H1 (cell line): Measurements from ENCODE around the gene APC2. TPM values are rescaled to one million over a fixed set of nuclear protein-coding genes. Genes with fewer than 3 reads are reported as not detected.

ENCODE experiments used
- ASH2L ChIP-seq: fragments of 200-600, 300-600 bp; sonication (generic); IDR thresholded peaks from one replicate; pipeline ENCODE4 v1.7.1; 2017; ENCODE audit warnings: low read length
- BRCA1 ChIP-seq: IDR thresholded peaks from 2 replicates; pipeline ENCODE4 v1.6.1; 2012; ENCODE audit warnings: low read depth, low read length, improper control_type of control experiment
- CEBPB ChIP-seq: IDR thresholded peaks from 2 replicates; pipeline ENCODE4 v1.6.1; 2012; ENCODE audit warnings: low read depth, low read length
- CHD2 ChIP-seq: IDR thresholded peaks from 2 replicates; pipeline ENCODE4 v1.6.1; 2012; ENCODE audit warnings: low read length, improper control_type of control experiment
- CREB1 ChIP-seq: IDR thresholded peaks from 2 replicates; pipeline ENCODE4 v1.6.1; 2012; ENCODE audit warnings: inconsistent platforms
- CTBP2 ChIP-seq: IDR thresholded peaks from 2 replicates; pipeline ENCODE4 v1.7.0; 2011; ENCODE audit warnings: borderline replicate concordance, mild to moderate bottlenecking, moderate library complexity, mixed read lengths, low read length; ENCODE audit not compliant: insufficient read depth, insufficient read length
- EP300 ChIP-seq, 2 experiments: IDR thresholded peaks; 1 replicate in 1 of 2; 2 replicates in 1 of 2; pipeline ENCODE4 v1.6.1; 2011 to 2012; ENCODE audit warnings: low read depth in 2 of 2, low read length in 2 of 2, mild to moderate bottlenecking in 2 of 2, borderline replicate concordance in 1 of 2, inconsistent platforms in 1 of 2, moderate library complexity in 1 of 2
- GTF2F1 ChIP-seq: IDR thresholded peaks from 2 replicates; pipeline ENCODE4 v1.6.1; 2012; ENCODE audit warnings: low read depth, low read length, improper control_type of control experiment, borderline replicate concordance
- JUN ChIP-seq: IDR thresholded peaks from 2 replicates; pipeline ENCODE4 v1.6.1; 2011; ENCODE audit warnings: low read depth, mild to moderate bottlenecking, improper control_type of control experiment, low read length
- KDM4A ChIP-seq: IDR thresholded peaks from one replicate; pipeline ENCODE4 v1.7.1; 2012; ENCODE audit warnings: low read depth, mild to moderate bottlenecking, moderate library complexity, low read length, inconsistent platforms; ENCODE audit not compliant: severe bottlenecking
- KDM5A ChIP-seq: fragments of 200-600 bp; IDR thresholded peaks from 2 replicates; pipeline ENCODE4 v1.7.1; 2012; ENCODE audit warnings: mild to moderate bottlenecking, low read length, inconsistent platforms, mixed read lengths
- NANOG ChIP-seq: IDR thresholded peaks from 2 replicates; pipeline ENCODE4 v1.6.1; 2011; ENCODE audit warnings: low read length, low read depth, mild to moderate bottlenecking, inconsistent platforms; ENCODE audit not compliant: insufficient read depth, poor library complexity, severe bottlenecking
- PHF8 ChIP-seq: fragments of 200-600 bp; sonication (generic); conservative IDR thresholded peaks from 2 replicates; pipeline ENCODE4 v1.7.1; 2012; ENCODE audit warnings: low read depth, mild to moderate bottlenecking, inconsistent platforms, low read length, moderate library complexity
- POLR2A ChIP-seq, 2 experiments: IDR thresholded peaks; 1 replicate in 1 of 2; 2 replicates in 1 of 2; pipeline ENCODE4 v1.6.1; 2011; ENCODE audit warnings: low read depth in 2 of 2, low read length in 2 of 2, mild to moderate bottlenecking in 2 of 2; ENCODE audit errors: control extremely low read depth in 1 of 2
- RBBP5 ChIP-seq: IDR thresholded peaks from 2 replicates; pipeline ENCODE4 v1.7.1; 2012; ENCODE audit warnings: low read depth, mild to moderate bottlenecking, inconsistent platforms, low read length, moderate library complexity, borderline replicate concordance
- SIRT6 ChIP-seq: IDR thresholded peaks from one replicate; pipeline ENCODE4 v1.7.1; 2012; ENCODE audit warnings: low read length, inconsistent platforms
- SP2 ChIP-seq: IDR thresholded peaks from 2 replicates; pipeline ENCODE4 v1.6.1; 2012; ENCODE audit warnings: mild to moderate bottlenecking, low read length, inconsistent platforms
- TCF12 ChIP-seq: IDR thresholded peaks from 2 replicates; pipeline ENCODE4 v1.6.1; 2011; ENCODE audit warnings: low read depth, mild to moderate bottlenecking, low read length
- ZNF274 ChIP-seq: IDR thresholded peaks from 2 replicates; pipeline ENCODE4 v1.7.0; 2012; ENCODE audit warnings: low read length, borderline replicate concordance; ENCODE audit errors: extremely low read depth
- polyA plus RNA-seq, 7 experiments: library from polyadenylated mRNA; depleted of rRNA in 3 of 7; stranded (reverse) in 5 of 7; unstranded in 2 of 7; fragments of >200 nt in 5 of 7; fragments of 200-250 nt in 2 of 7; gene quantifications; 1 replicate in 5 of 7; 2 replicates in 1 of 7; 4 replicates in 1 of 7; pipeline versions ENCODE4 v1.2.1 to v1.2.3, GENCODE V29; 2011 to 2013; ENCODE audit warnings: missing spikeins in 2 of 7, mixed read lengths in 2 of 7
- total RNA-seq: library from RNA; stranded (reverse); fragmentation: NEBNext Ultra II Directional; extraction: Animal tissue kit (Norgen Biotek cat#: 25700); gene quantifications from 2 replicates; pipeline ENCODE4 v1.2.1, GENCODE V29; 2021
- TF ChIP-seq, protein P1 (sequence below), 3 experiments: IDR thresholded peaks; 1 replicate in 2 of 3; 2 replicates in 1 of 3; pipeline versions ENCODE4 v1.5.1 to v1.6.1; 2011; ENCODE audit warnings: low read length in 3 of 3, mild to moderate bottlenecking in 3 of 3, inconsistent platforms in 2 of 3, low read depth in 1 of 3, moderate library complexity in 1 of 3; ENCODE audit not compliant: insufficient read depth in 1 of 3; ENCODE audit errors: control extremely low read depth in 1 of 3
- TF ChIP-seq, protein P2 (sequence below): IDR thresholded peaks from 2 replicates; pipeline ENCODE4 v1.6.1; 2012; ENCODE audit warnings: inconsistent platforms

Gene APC2
- total and polyA plus RNA-seq, 2 of the 8 experiments (the other 6 are each of a cell fraction or from before 2014, with no cell fraction given) = 1.3 to 4.1 TPM

- TF ChIP-seq, protein P1, sequence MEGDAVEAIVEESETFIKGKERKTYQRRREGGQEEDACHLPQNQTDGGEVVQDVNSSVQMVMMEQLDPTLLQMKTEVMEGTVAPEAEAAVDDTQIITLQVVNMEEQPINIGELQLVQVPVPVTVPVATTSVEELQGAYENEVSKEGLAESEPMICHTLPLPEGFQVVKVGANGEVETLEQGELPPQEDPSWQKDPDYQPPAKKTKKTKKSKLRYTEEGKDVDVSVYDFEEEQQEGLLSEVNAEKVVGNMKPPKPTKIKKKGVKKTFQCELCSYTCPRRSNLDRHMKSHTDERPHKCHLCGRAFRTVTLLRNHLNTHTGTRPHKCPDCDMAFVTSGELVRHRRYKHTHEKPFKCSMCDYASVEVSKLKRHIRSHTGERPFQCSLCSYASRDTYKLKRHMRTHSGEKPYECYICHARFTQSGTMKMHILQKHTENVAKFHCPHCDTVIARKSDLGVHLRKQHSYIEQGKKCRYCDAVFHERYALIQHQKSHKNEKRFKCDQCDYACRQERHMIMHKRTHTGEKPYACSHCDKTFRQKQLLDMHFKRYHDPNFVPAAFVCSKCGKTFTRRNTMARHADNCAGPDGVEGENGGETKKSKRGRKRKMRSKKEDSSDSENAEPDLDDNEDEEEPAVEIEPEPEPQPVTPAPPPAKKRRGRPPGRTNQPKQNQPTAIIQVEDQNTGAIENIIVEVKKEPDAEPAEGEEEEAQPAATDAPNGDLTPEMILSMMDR (IDR thresholded peaks at IDR 0.05; ENCODE audit: control extremely low read depth in 1 of 3, insufficient read depth in 1 of 3, low read depth in 1 of 3, low read length in 3 of 3) = no peak; a peak in 1 of 4 replicates
- TF ChIP-seq GTF2F1 (no peak), KDM5A (no peak), BRCA1 (no peak), SP2 (no peak), JUN (no peak), CREB1 (no peak), PHF8 (0 out of 2 replicates have a peak, but pooled peaks have one; percentile 35), ASH2L (peak; percentile 72), KDM4A (peak; percentile 25), CTBP2 (no peak), POLR2A (IDR thresholded peaks at IDR 0.05; ENCODE audit: control extremely low read depth in 1 of 2, low read depth in 2 of 2, low read length in 2 of 2) (no peak), CHD2 (peak; percentile 75), TCF12 (no peak), SIRT6 (no peak), RBBP5 (no peak), ZNF274 (no peak), NANOG (no peak), CEBPB (0 out of 2 replicates have a peak, but pooled peaks have one; percentile 1), EP300 (IDR thresholded peaks at IDR 0.05; ENCODE audit: borderline replicate concordance in 1 of 2, low read depth in 2 of 2, low read length in 2 of 2) (peak in 1 of 2 experiments; percentile 54; a peak in 1 of 3 replicates)
- TF ChIP-seq, protein P2, sequence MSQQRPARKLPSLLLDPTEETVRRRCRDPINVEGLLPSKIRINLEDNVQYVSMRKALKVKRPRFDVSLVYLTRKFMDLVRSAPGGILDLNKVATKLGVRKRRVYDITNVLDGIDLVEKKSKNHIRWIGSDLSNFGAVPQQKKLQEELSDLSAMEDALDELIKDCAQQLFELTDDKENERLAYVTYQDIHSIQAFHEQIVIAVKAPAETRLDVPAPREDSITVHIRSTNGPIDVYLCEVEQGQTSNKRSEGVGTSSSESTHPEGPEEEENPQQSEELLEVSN = no peak
Observed at GRCh38 chr19:1449467-1450442, at the start of gene APC2 (continued).
